HepG2 (cell line): Measurements from ENCODE around the gene MYBPC3. TPM values are rescaled to one million over a fixed set of nuclear protein-coding genes. Genes with fewer than 3 reads are reported as not detected.
A peak's percentile ranks its signal among the peaks of the same experiment; 100 is the strongest.

Experiments
- ATAC-seq: fragments of 200-7000 bp; cut with Tn5 transposase; 3 replicates; pipeline ENCODE4 v1.9.1; 2020; ENCODE audit warnings: mild to moderate bottlenecking, moderate library complexity
- BruUV-seq: library from RNA; stranded (reverse); fragments of 400-500 nt; replicated peaks from 2 replicates; lab custom pipeline; 2021; lab: Mats Ljungman, UMichigan
- CTCF ChIA-PET: fragments of 300-600 bp; formaldehyde crosslinking; extraction: SDS; loops from one replicate; lab custom pipeline; 2021; ENCODE audit warnings: low total read pairs, inconsistent platforms, low intra/inter-chr PET ratio; lab: Yijun Ruan, JAX
- POLR2A ChIA-PET: fragments of 350-600 bp; sonication (Branson Sonifier 250); formaldehyde crosslinking; loops from one replicate; lab custom pipeline; 2020; ENCODE audit warnings: antibody characterized with exemption, inconsistent platforms; lab: Yijun Ruan, JAX
- DNase-seq: peaks from one replicate; pipeline ENCODE4 v3.0.0-alpha.2; 2015; ENCODE audit warnings: low spot score
- FAIRE-seq: peaks from 3 replicates; lab custom pipeline; 2011; peaks lifted over from hg19 to GRCh38; lab: Jason Lieb, UNC
- H2AFZ ChIP-seq: one replicate; pipeline ENCODE4 v1.6.1; 2011; ENCODE audit warnings: low read length, inconsistent platforms
- H3K27ac ChIP-seq: fragments of 300-600 bp; 3 replicates; pipeline ENCODE4 v1.8.0; 2011; ENCODE audit warnings: mixed run types, mild to moderate bottlenecking, mixed read lengths, low read length, inconsistent platforms; ENCODE audit not compliant: insufficient read depth; ENCODE audit errors: extremely low read length
- H3K27me3 ChIP-seq, 2 experiments: fragments of 200-600 bp in 1 of 2; 2 replicates in 1 of 2; 3 replicates in 1 of 2; pipeline versions ENCODE4 v1.6.0 to v1.8.0; 2011; ENCODE audit warnings: low read length in 2 of 2, mild to moderate bottlenecking in 2 of 2, moderate library complexity in 2 of 2, inconsistent platforms in 1 of 2; ENCODE audit not compliant: insufficient read depth in 2 of 2, control insufficient read depth in 1 of 2
- H3K36me3 ChIP-seq, 2 experiments: fragments of 200-600 bp in 1 of 2; replicated peaks in 1 of 2; 2 replicates in 1 of 2; 3 replicates in 1 of 2; pipeline versions ENCODE4 v1.5.1 to v1.8.0; 2011; ENCODE audit warnings: low read length in 2 of 2, inconsistent platforms in 1 of 2; ENCODE audit not compliant: insufficient read depth in 2 of 2, control insufficient read depth in 1 of 2
- H3K4me1 ChIP-seq: 2 replicates; pipeline ENCODE4 v1.5.1; 2012; ENCODE audit warnings: low read length, inconsistent platforms; ENCODE audit not compliant: insufficient read depth
- H3K4me2 ChIP-seq: 2 replicates; pipeline ENCODE4 v1.6.0; 2011; ENCODE audit warnings: low read depth, low read length, inconsistent platforms
- H3K4me3 ChIP-seq, 3 experiments: fragments of 200-600 bp in 1 of 3; sonication (generic), shearing (Covaris generic) in 1 of 3; replicated peaks in 1 of 3; 2 replicates each; pipeline ENCODE4 v1.5.1; 2011 to 2016; ENCODE audit warnings: low read length in 3 of 3, inconsistent platforms in 2 of 3, low read depth in 2 of 3, mild to moderate bottlenecking in 2 of 3, control low read depth in 1 of 3, mixed read lengths in 1 of 3; ENCODE audit not compliant: insufficient read depth in 1 of 3
- H3K79me2 ChIP-seq: one replicate; pipeline ENCODE4 v1.6.1; 2011; ENCODE audit warnings: low read length, inconsistent platforms; ENCODE audit not compliant: insufficient read depth
- H3K9ac ChIP-seq: 2 replicates; pipeline ENCODE4 v1.6.0; 2011; ENCODE audit warnings: mild to moderate bottlenecking, low read depth, low read length, inconsistent platforms; ENCODE audit not compliant: insufficient read depth
- H3K9me3 ChIP-seq: 2 replicates; pipeline ENCODE4 v1.5.1; 2012; ENCODE audit warnings: mild to moderate bottlenecking, low read length
- H4K20me1 ChIP-seq: 2 replicates; pipeline ENCODE4 v1.6.0; 2011; ENCODE audit warnings: inconsistent platforms, mild to moderate bottlenecking, low read length, moderate library complexity; ENCODE audit not compliant: insufficient read depth
- BRD4 ChIP-seq: sonication (generic); formaldehyde crosslinking; IDR thresholded peaks from 2 replicates; pipeline ENCODE4 v1.4.0; 2020; ENCODE audit warnings: missing genetic modification reagents
- CCAR2 ChIP-seq: fragments of 200-400 bp; formaldehyde crosslinking; optimal IDR thresholded peaks from 2 replicates; pipeline ENCODE3; 2018; ENCODE audit warnings: low read depth, mild to moderate bottlenecking, low read length, moderate library complexity
- GATAD2A ChIP-seq: IDR thresholded peaks from 2 replicates; pipeline ENCODE4 v1.6.1; 2016
- HNRNPLL ChIP-seq: fragments of 200-400 bp; formaldehyde crosslinking; IDR thresholded peaks from 2 replicates; pipeline ENCODE4 v1.6.1; 2017; ENCODE audit warnings: mild to moderate bottlenecking, low read depth, low read length; ENCODE audit not compliant: poor library complexity, severe bottlenecking
- IRF2 ChIP-seq: IDR thresholded peaks from 2 replicates; pipeline ENCODE4 v1.6.1; 2018; ENCODE audit warnings: missing genetic modification reagents, missing compliant biosample characterization
- KDM2A ChIP-seq: sonication (generic); formaldehyde crosslinking; IDR thresholded peaks from 2 replicates; pipeline ENCODE4 v1.4.0; 2020; ENCODE audit warnings: low read depth, missing genetic modification reagents, borderline replicate concordance
- SAP130 ChIP-seq: IDR thresholded peaks from 2 replicates; pipeline ENCODE4 v1.6.1; 2016; ENCODE audit warnings: low read depth
- SP4 ChIP-seq: sonication (generic); formaldehyde crosslinking; IDR thresholded peaks from 2 replicates; pipeline ENCODE4 v1.8.1; 2023; ENCODE audit warnings: mild to moderate bottlenecking, missing genetic modification reagents
- YY1 ChIP-seq: IDR thresholded peaks from 2 replicates; pipeline ENCODE4 v1.6.1; 2011; ENCODE audit warnings: low read length, low read depth, moderate library complexity, mild to moderate bottlenecking; ENCODE audit not compliant: insufficient read depth, insufficient replicate concordance
- ZKSCAN1 ChIP-seq: fragments of 150-350 bp; IDR thresholded peaks from 2 replicates; pipeline ENCODE4 v1.6.1; 2014; ENCODE audit warnings: low read length
- ZNF256 ChIP-seq: sonication (generic); formaldehyde crosslinking; conservative IDR thresholded peaks from 2 replicates; pipeline ENCODE4 v1.4.0; 2020; ENCODE audit warnings: missing genetic modification reagents
- ZNF709 ChIP-seq: sonication (generic); formaldehyde crosslinking; IDR thresholded peaks from 2 replicates; pipeline ENCODE4 v1.5.0; 2020; ENCODE audit warnings: mild to moderate bottlenecking, missing genetic modification reagents
- WGBS: methylation state at CpG from one replicate; pipeline ENCODE4 v1.1.6; 2017; ENCODE audit warnings: low lambda C conversion rate; 5-methylcytosine and 5-hydroxymethylcytosine counted together
- in situ Hi-C: cut with HindIII; loops from 2 replicates; pipeline ENCODE4 v1.10.0; 2017; ENCODE audit warnings: low pct_unique_long_range_greater_than_20kb; ENCODE audit not compliant: extremely low pct_ligation_motif_present
- intact Hi-C: fragments of 100-400 bp; cut with micrococcal nuclease; formaldehyde crosslinking; loops from one replicate; pipeline ENCODE4 v1.10.0; 2022; ENCODE audit not compliant: unreplicated experiment
- polyA plus RNA-seq, 8 experiments: library from polyadenylated mRNA; depleted of rRNA in 3 of 8; stranded (reverse) in 7 of 8; unstranded in 1 of 8; fragments of >200 nt; fragmentation: Illumina TruSeq in 4 of 8; extraction: Trizol in 4 of 8; gene quantifications; 2 replicates each; pipeline versions ENCODE4 v1.2.1 to v1.2.3, GENCODE V29; 2011 to 2016; ENCODE audit warnings: low read depth in 4 of 8, missing spikeins in 1 of 8, mixed read lengths in 1 of 8; ENCODE audit not compliant: insufficient read depth in 1 of 8
- total RNA-seq, 5 experiments: library from RNA; depleted of rRNA; stranded (reverse); fragments of >200 nt; fragmentation: Illumina TruSeq; extraction: Trizol; gene quantifications; 2 replicates each; pipeline ENCODE4 v1.2.3, GENCODE V29; 2016; ENCODE audit warnings: low read depth in 1 of 5
- TF ChIP-seq, protein P1 (sequence below): sonication (generic); formaldehyde crosslinking; IDR thresholded peaks from 2 replicates; pipeline ENCODE4 v1.4.0; 2020; ENCODE audit warnings: mild to moderate bottlenecking, missing genetic modification reagents
- TF ChIP-seq, protein P2 (sequence below), 2 experiments: sonication (generic) in 1 of 2; formaldehyde crosslinking in 1 of 2; IDR thresholded peaks; 2 replicates each; pipeline versions ENCODE4 v1.4.0 to v1.6.1; 2018 to 2020; ENCODE audit warnings: missing genetic modification reagents in 2 of 2, borderline replicate concordance in 1 of 2, low read depth in 1 of 2, mild to moderate bottlenecking in 1 of 2, missing biosample characterization in 1 of 2
- TF ChIP-seq, protein P3 (sequence below): sonication (generic); formaldehyde crosslinking; IDR thresholded peaks from 2 replicates; pipeline ENCODE4 v1.5.1; 2020; ENCODE audit warnings: missing genetic modification reagents, mild to moderate bottlenecking, borderline replicate concordance
- TF ChIP-seq, protein P4 (sequence below): IDR thresholded peaks from 2 replicates; pipeline ENCODE4 v1.6.1; 2016; ENCODE audit warnings: low read depth, borderline replicate concordance

MYBPC3 gene
- total and polyA plus RNA-seq, 2 of the 13 experiments (the other 11 are each of a cell fraction or from before 2014, with no cell fraction given) = not detected

DNA sequence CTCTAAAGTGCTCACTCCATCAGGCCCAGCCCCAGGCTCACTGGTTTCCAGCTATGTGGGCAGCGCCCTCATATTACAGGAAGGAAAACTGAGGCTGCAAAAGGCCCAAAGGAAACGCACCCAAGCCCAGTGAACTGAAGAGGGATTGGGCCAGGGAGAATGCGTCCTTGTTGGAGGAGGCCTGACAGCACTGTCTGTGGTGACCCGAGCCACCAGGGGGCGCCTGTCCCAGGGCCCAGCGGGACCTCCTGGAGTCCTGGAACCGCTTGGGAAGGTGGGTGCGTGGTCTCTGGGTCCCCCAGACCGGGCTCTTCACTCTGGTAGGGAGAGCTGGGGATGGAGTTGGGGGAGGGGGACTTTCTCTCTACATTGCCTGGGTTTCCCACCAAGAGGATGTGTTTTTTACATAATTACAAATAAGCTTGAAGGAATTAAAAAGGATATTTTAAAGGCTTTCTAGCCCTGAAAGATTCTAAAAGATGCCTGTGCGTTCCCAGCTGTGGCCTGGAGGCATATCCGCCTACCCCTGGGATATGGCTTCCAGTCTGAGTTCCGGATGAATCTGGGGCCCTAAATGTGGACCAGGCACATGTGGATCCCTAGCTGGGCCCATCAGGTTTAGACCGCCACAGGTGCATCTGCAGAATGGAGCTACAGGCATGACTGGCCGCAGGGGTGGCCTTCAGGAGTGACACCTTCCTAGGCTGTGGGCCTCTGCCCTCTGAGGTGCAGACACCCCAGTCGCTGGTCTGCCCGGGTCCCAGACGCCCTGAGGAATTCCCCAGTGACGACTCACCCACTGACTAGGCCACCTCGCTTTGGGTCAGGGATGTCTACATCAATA, 21.6 kb upstream of the MYBPC3 start:
- CTCF ChIA-PET = interaction anchor here (1.1 to 3.0 kb wide), 3 partner anchors 24 to 80 kb away, joined by 3 to 35 read pairs (median 9); partner anchors contain the start of gene SLC39A13
- no peaks in the 10 kb centered on the region for H3K79me2 ChIP-seq
- H3K27me3 ChIP-seq = peaks cover 2% of the 10 kb centered on the region in 2 experiments; a peak in 1 of 5 replicates
- H3K4me1 ChIP-seq = peaks cover 12% of the 10 kb centered on the region; the same call in 1 of the 2 replicates
- POLR2A ChIA-PET = interaction anchor here (1.2 kb wide), 1 partner anchor 19 kb away, joined by 3 read pairs; no protein-coding TSS in a partner anchor
- intact Hi-C loops = loop anchor here (1.0 to 5.0 kb wide), 3 partner anchors 34 to 478 kb away; partner anchors contain the start of gene SLC39A13
- no peak overlapping the region for H3K4me3 ChIP-seq
- peak overlapping the region; percentile 21; the same call in 1 of the 2 replicates for H3K4me2 ChIP-seq
- H3K27ac ChIP-seq = no peak overlapping the region
- H2AFZ ChIP-seq = no peak overlapping the region
- no peaks in the 10 kb centered on the region for H4K20me1 ChIP-seq
- in situ Hi-C loops = loop anchor here (5.0 to 10.0 kb wide), 2 partner anchors 33 to 81 kb away; partner anchors contain the start of gene SLC39A13
- DNase-seq (peak; percentile 60), FAIRE-seq (peak; percentile 83), ATAC-seq (peak; percentile 93)
- WGBS = 3% methylated on average over 6 of the region's 19 CpGs
- no peaks in the 10 kb centered on the region for H3K9me3 ChIP-seq
- no TSS peak for BruUV-seq
- no peaks in the 10 kb centered on the region for H3K36me3 ChIP-seq
- no peak overlapping the region for H3K9ac ChIP-seq
- no peak for TF ChIP-seq CCAR2
- peak; percentile 36; the same call in 1 of the 2 replicates for TF ChIP-seq IRF2
- TF ChIP-seq HNRNPLL = peak; percentile 36
- peak; percentile 69 for TF ChIP-seq YY1
- TF ChIP-seq, protein P1, sequence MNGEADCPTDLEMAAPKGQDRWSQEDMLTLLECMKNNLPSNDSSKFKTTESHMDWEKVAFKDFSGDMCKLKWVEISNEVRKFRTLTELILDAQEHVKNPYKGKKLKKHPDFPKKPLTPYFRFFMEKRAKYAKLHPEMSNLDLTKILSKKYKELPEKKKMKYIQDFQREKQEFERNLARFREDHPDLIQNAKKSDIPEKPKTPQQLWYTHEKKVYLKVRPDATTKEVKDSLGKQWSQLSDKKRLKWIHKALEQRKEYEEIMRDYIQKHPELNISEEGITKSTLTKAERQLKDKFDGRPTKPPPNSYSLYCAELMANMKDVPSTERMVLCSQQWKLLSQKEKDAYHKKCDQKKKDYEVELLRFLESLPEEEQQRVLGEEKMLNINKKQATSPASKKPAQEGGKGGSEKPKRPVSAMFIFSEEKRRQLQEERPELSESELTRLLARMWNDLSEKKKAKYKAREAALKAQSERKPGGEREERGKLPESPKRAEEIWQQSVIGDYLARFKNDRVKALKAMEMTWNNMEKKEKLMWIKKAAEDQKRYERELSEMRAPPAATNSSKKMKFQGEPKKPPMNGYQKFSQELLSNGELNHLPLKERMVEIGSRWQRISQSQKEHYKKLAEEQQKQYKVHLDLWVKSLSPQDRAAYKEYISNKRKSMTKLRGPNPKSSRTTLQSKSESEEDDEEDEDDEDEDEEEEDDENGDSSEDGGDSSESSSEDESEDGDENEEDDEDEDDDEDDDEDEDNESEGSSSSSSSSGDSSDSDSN (CRISPR knock-in tag) = peak; percentile 40; the same call in 1 of the 2 replicates
- TF ChIP-seq, protein P2, sequence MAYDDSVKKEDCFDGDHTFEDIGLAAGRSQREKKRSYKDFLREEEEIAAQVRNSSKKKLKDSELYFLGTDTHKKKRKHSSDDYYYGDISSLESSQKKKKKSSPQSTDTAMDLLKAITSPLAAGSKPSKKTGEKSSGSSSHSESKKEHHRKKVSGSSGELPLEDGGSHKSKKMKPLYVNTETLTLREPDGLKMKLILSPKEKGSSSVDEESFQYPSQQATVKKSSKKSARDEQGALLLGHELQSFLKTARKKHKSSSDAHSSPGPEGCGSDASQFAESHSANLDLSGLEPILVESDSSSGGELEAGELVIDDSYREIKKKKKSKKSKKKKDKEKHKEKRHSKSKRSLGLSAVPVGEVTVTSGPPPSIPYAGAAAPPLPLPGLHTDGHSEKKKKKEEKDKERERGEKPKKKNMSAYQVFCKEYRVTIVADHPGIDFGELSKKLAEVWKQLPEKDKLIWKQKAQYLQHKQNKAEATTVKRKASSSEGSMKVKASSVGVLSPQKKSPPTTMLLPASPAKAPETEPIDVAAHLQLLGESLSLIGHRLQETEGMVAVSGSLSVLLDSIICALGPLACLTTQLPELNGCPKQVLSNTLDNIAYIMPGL (CRISPR knock-in tag; IDR thresholded peaks at IDR 0.05; ENCODE audit: borderline replicate concordance in 1 of 2, low read depth in 1 of 2) = peak; percentile 58 to 71; a peak in 3 of 4 replicates
- TF ChIP-seq ZKSCAN1 = peak; percentile 70; the same call in 1 of the 2 replicates
- TF ChIP-seq BRD4 (CRISPR knock-in tag) = no peak
- no peak for TF ChIP-seq ZNF256 (CRISPR knock-in tag)
- peak; percentile 57 for TF ChIP-seq GATAD2A (CRISPR knock-in tag)
- peak; percentile 42; the same call in 1 of the 2 replicates for TF ChIP-seq SP4 (CRISPR knock-in tag)
- 0 out of 2 replicates have a peak, but pooled peaks have one; percentile 13 for TF ChIP-seq SAP130 (CRISPR knock-in tag)
- TF ChIP-seq, protein P3, sequence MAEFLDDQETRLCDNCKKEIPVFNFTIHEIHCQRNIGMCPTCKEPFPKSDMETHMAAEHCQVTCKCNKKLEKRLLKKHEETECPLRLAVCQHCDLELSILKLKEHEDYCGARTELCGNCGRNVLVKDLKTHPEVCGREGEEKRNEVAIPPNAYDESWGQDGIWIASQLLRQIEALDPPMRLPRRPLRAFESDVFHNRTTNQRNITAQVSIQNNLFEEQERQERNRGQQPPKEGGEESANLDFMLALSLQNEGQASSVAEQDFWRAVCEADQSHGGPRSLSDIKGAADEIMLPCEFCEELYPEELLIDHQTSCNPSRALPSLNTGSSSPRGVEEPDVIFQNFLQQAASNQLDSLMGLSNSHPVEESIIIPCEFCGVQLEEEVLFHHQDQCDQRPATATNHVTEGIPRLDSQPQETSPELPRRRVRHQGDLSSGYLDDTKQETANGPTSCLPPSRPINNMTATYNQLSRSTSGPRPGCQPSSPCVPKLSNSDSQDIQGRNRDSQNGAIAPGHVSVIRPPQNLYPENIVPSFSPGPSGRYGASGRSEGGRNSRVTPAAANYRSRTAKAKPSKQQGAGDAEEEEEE (CRISPR knock-in tag) = no peak
- TF ChIP-seq ZNF709 (CRISPR knock-in tag) = no peak
- peak; percentile 69; the same call in 1 of the 2 replicates for TF ChIP-seq KDM2A (CRISPR knock-in tag)
- TF ChIP-seq, protein P4, sequence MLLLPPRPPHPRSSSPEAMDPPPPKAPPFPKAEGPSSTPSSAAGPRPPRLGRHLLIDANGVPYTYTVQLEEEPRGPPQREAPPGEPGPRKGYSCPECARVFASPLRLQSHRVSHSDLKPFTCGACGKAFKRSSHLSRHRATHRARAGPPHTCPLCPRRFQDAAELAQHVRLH (CRISPR knock-in tag) = no peak
